Measurements from ENCODE around the gene SMC3.

GRCh38 chr10:110643653-110644597 is 76.4 kb downstream of the SMC3 start, which contains the start of gene RBM20:
- TF ChIP-seq CTCF (IDR thresholded peaks at IDR 0.05; ENCODE audit: poor library complexity) = no peak
- TF ChIP-seq EZH2phosphoT487 (IDR thresholded peaks at IDR 0.05; ENCODE audit: low read depth, severe bottlenecking, unreplicated experiment) = peak; percentile 6
- no peak for TF ChIP-seq EZH2 (IDR thresholded peaks at IDR 0.05; ENCODE audit: borderline replicate concordance)

Data from hepatocyte (in vitro differentiated cells).